Neural progenitor cell (in vitro differentiated cells): Measurements from ENCODE around the gene ERLEC1. TPM values are rescaled to one million over a fixed set of nuclear protein-coding genes. Genes with fewer than 3 reads are reported as not detected.

Experiments used
- DNase-seq: peaks from one replicate; pipeline ENCODE4 v3.0.0-alpha.2; 2016; ENCODE audit warnings: low spot score
- H2AFZ ChIP-seq: fragments of 200-600 bp; sonication (generic); replicated peaks from 2 replicates; pipeline ENCODE4 v1.6.1; 2016; ENCODE audit warnings: antibody characterized with exemption
- H3F3A ChIP-seq: fragments of 200-600 bp; sonication (generic); 2 replicates; pipeline ENCODE4 v1.6.1; 2016; ENCODE audit warnings: antibody characterized with exemption, low read depth
- H3K27ac ChIP-seq: fragments of 200-600 bp; sonication (generic); 2 replicates; pipeline ENCODE4 v1.5.1; 2016; ENCODE audit warnings: mild to moderate bottlenecking
- H3K27me3 ChIP-seq: fragments of 200-600 bp; sonication (generic); 2 replicates; pipeline ENCODE4 v1.6.1; 2016; ENCODE audit warnings: mild to moderate bottlenecking, moderate library complexity
- H3K36me3 ChIP-seq: fragments of 200-600 bp; sonication (generic); 2 replicates; pipeline ENCODE4 v1.5.1; 2016
- H3K4me1 ChIP-seq: fragments of 200-600 bp; sonication (generic); 2 replicates; pipeline ENCODE4 v1.6.1; 2016; ENCODE audit warnings: mixed run types
- H3K4me2 ChIP-seq: fragments of 200-600 bp; sonication (generic); 2 replicates; pipeline ENCODE4 v1.6.1; 2016
- H3K4me3 ChIP-seq: fragments of 200-600 bp; sonication (generic); 2 replicates; pipeline ENCODE4 v1.5.1; 2016
- H3K79me2 ChIP-seq: fragments of 200-600 bp; sonication (generic); 2 replicates; pipeline ENCODE4 v1.6.1; 2016; ENCODE audit warnings: low read depth
- H3K9ac ChIP-seq: fragments of 200-600 bp; sonication (generic); 2 replicates; pipeline ENCODE4 v1.6.1; 2016
- H3K9me3 ChIP-seq: fragments of 200-600 bp; sonication (generic); 2 replicates; pipeline ENCODE4 v1.5.1; 2016; ENCODE audit warnings: low read depth
- H4K20me1 ChIP-seq: fragments of 200-600 bp; sonication (generic); 2 replicates; pipeline ENCODE4 v1.6.1; 2016; ENCODE audit warnings: low read depth
- H3K27ac Mint-ChIP-seq: 3 replicates; pipeline ENCODE4 v1.8.0; 2021; ENCODE audit warnings: mixed read lengths
- H3K27me3 Mint-ChIP-seq: 2 replicates; pipeline ENCODE4 v1.8.0; 2022; ENCODE audit warnings: low read depth, mild to moderate bottlenecking, inconsistent platforms, moderate library complexity, mixed read lengths; ENCODE audit not compliant: insufficient read depth
- H3K36me3 Mint-ChIP-seq: 3 replicates; pipeline ENCODE4 v1.8.0; 2021; ENCODE audit warnings: mixed read lengths
- H3K4me1 Mint-ChIP-seq: 3 replicates; pipeline ENCODE4 v1.8.0; 2021; ENCODE audit warnings: mixed read lengths
- H3K4me3 Mint-ChIP-seq: 3 replicates; pipeline ENCODE4 v1.8.0; 2021; ENCODE audit warnings: mild to moderate bottlenecking, moderate library complexity, mixed read lengths
- H3K9me3 Mint-ChIP-seq: 3 replicates; pipeline ENCODE4 v1.8.0; 2020; ENCODE audit warnings: mixed read lengths
- CTCF ChIP-seq: fragments of 200-600 bp; sonication (generic); IDR thresholded peaks from 2 replicates; pipeline ENCODE4 v1.5.1; 2017; ENCODE audit warnings: antibody characterized with exemption, mild to moderate bottlenecking
- EZH2 ChIP-seq: fragments of 200-600 bp; sonication (generic); IDR thresholded peaks from 2 replicates; pipeline ENCODE4 v1.6.1; 2017; ENCODE audit warnings: antibody characterized with exemption, mild to moderate bottlenecking, moderate library complexity
- EZH2phosphoT487 ChIP-seq: fragments of 200-600 bp; sonication (generic); IDR thresholded peaks from 2 replicates; pipeline ENCODE4 v1.6.1; 2017; ENCODE audit warnings: antibody characterized with exemption
- total RNA-seq: library from RNA; depleted of rRNA; stranded (reverse); fragments of >200 nt; gene quantifications from 2 replicates; pipeline ENCODE4 v1.2.3, GENCODE V29; 2015; ENCODE audit warnings: low replicate concordance

The ERLEC1 gene
- total RNA-seq, 1 donor from 2014 or later, result 43.4 TPM

GRCh38 chr2:53793821-53794220 is 7.0 kb downstream of the ERLEC1 start:
- TF ChIP-seq EZH2phosphoT487 (no peak), CTCF (no peak), EZH2 (no peak)
- Mint-ChIP-seq H3K27me3 (no peaks in the 10 kb centered on the region), H3K9me3 (no peaks in the 10 kb centered on the region), H3K4me1 (no peaks in the 10 kb centered on the region), H3K4me3 (no peak overlapping the region), H3K36me3 (no peaks in the 10 kb centered on the region), H3K27ac (no peak overlapping the region)
- DNase-seq, result no peak
- H3K36me3 ChIP-seq, result peaks cover 18% of the 10 kb centered on the region
- H3K4me2 ChIP-seq, result no peak overlapping the region
- H3K9ac ChIP-seq, result no peak overlapping the region
- no peak overlapping the region for H3K27ac ChIP-seq
- H3K4me3 ChIP-seq, result no peak overlapping the region
- no peaks in the 10 kb centered on the region for H3K9me3 ChIP-seq
- peaks cover 45% of the 10 kb centered on the region for H3K79me2 ChIP-seq
- no peaks in the 10 kb centered on the region for H3F3A ChIP-seq
- H4K20me1 ChIP-seq, result no peaks in the 10 kb centered on the region
- no peaks in the 10 kb centered on the region for H3K4me1 ChIP-seq
- no peak overlapping the region for H2AFZ ChIP-seq
- H3K27me3 ChIP-seq, result no peaks in the 10 kb centered on the region

GRCh38 chr2:53801547-53801946 is 14.7 kb downstream of the ERLEC1 start:
- peaks cover 3% of the 10 kb centered on the region for H3K36me3 Mint-ChIP-seq
- Histone ChIP-seq H3F3A (no peaks in the 10 kb centered on the region), H3K9me3 (no peaks in the 10 kb centered on the region), H3K79me2 (no peaks in the 10 kb centered on the region), H3K27ac (no peak overlapping the region), H3K4me3 (no peak overlapping the region), H4K20me1 (no peaks in the 10 kb centered on the region), H3K27me3 (no peaks in the 10 kb centered on the region), H3K4me1 (no peaks in the 10 kb centered on the region), H2AFZ (no peak overlapping the region), H3K4me2 (no peak overlapping the region), H3K9ac (no peak overlapping the region), H3K36me3 (peaks cover 15% of the 10 kb centered on the region)
- H3K4me1 Mint-ChIP-seq, result peaks cover 3% of the 10 kb centered on the region
- H3K4me3 Mint-ChIP-seq, result no peak overlapping the region
- H3K27ac Mint-ChIP-seq, result no peak overlapping the region
- H3K9me3 Mint-ChIP-seq, result no peaks in the 10 kb centered on the region
- TF ChIP-seq EZH2, result no peak
- TF ChIP-seq EZH2phosphoT487, result no peak
- no peak for TF ChIP-seq CTCF
- H3K27me3 Mint-ChIP-seq, result no peaks in the 10 kb centered on the region
- DNase-seq, result no peak

DNA sequence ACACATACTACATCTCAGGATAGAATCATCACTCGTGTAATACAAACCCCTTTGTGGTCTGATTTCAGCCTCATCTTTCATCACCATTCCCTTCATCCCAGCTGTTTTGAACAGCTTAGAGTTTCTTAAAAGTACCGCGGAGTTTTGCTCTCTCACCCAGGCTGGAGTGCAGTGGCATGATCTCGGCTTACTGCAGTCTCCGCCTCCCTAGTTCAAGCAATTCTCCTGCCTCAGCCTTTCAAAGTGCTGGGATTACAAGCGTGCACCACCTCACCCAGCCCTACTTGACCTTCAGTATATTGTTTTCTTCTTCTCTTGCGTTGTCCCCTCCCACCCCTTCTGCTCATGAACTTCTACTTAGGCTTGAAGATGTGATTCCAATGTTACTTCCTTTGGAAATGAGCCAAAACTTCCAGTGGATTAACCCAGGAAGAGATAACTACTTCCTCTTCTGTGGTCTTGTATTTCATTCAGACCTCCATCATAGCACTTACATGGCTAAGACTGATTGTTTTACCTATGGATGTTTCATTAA is 15.8 kb downstream of the ERLEC1 start:
- Mint-ChIP-seq H3K27me3 (no peaks in the 10 kb centered on the region), H3K4me1 (peaks cover 3% of the 10 kb centered on the region), H3K9me3 (no peaks in the 10 kb centered on the region), H3K27ac (no peak overlapping the region), H3K36me3 (peaks cover 3% of the 10 kb centered on the region), H3K4me3 (no peak overlapping the region)
- no peaks in the 10 kb centered on the region for H3K9me3 ChIP-seq
- H3K79me2 ChIP-seq, result no peaks in the 10 kb centered on the region
- H3K36me3 ChIP-seq, result peaks cover 7% of the 10 kb centered on the region
- DNase-seq, result no peak
- H4K20me1 ChIP-seq, result no peaks in the 10 kb centered on the region
- H3K27ac ChIP-seq, result no peak overlapping the region
- no peak overlapping the region for H3K4me2 ChIP-seq
- no peaks in the 10 kb centered on the region for H3K4me1 ChIP-seq
- no peaks in the 10 kb centered on the region for H3K27me3 ChIP-seq
- TF ChIP-seq EZH2 (no peak), CTCF (no peak), EZH2phosphoT487 (no peak)
- H3K4me3 ChIP-seq, result no peak overlapping the region
- H3K9ac ChIP-seq, result no peak overlapping the region
- H2AFZ ChIP-seq, result no peak overlapping the region
- no peaks in the 10 kb centered on the region for H3F3A ChIP-seq
